Kidney (tissue), 14 donors: ENCODE results near the gene PDZRN4. TPM values are rescaled to one million over a fixed set of nuclear protein-coding genes. Genes with fewer than 3 reads are reported as not detected.

Source experiments
- DNase-seq, 5 donors: peaks; one replicate each; pipeline ENCODE4 v3.0.0-alpha.2; 2013 to 2020
- FAIRE-seq: peaks from 2 replicates; lab custom pipeline; 2012; peaks lifted over from hg19 to GRCh38; lab: Jason Lieb, UNC
- H3K27ac ChIP-seq, 2 donors: one replicate each; pipeline ENCODE4 v1.7.0; 2013; ENCODE audit warnings: low read depth in 2 of 2, low read length in 2 of 2, inconsistent platforms in 1 of 2
- H3K27me3 ChIP-seq: one replicate; pipeline ENCODE4 v1.7.1; 2013; ENCODE audit warnings: low read length, inconsistent platforms; ENCODE audit not compliant: control insufficient read depth, insufficient read depth
- H3K36me3 ChIP-seq, 3 donors: one replicate each; pipeline versions ENCODE4 v1.7.0 to v1.7.1; 2013; ENCODE audit warnings: low read length in 3 of 3, control low read depth in 1 of 3, inconsistent platforms in 1 of 3; ENCODE audit not compliant: insufficient read depth in 3 of 3, control insufficient read depth in 2 of 3
- H3K4me1 ChIP-seq, 3 donors: one replicate each; pipeline versions ENCODE4 v1.7.0 to v1.7.1; 2013; ENCODE audit warnings: low read length in 3 of 3, inconsistent platforms in 1 of 3, low read depth in 1 of 3; ENCODE audit not compliant: control insufficient read depth in 2 of 3, insufficient read depth in 2 of 3
- H3K4me3 ChIP-seq, 3 donors: one replicate each; pipeline versions ENCODE4 v1.7.0 to v1.8.1; 2013; ENCODE audit warnings: low read length in 3 of 3, control low read depth in 1 of 3, inconsistent platforms in 1 of 3
- H3K9ac ChIP-seq, 3 donors: one replicate each; pipeline versions ENCODE4 v1.7.0 to v1.7.1; 2013; ENCODE audit warnings: low read length in 3 of 3, control low read depth in 1 of 3, inconsistent platforms in 1 of 3
- H3K9me3 ChIP-seq, 3 donors: one replicate each; pipeline versions ENCODE4 v1.7.0 to v1.7.1; 2013; ENCODE audit warnings: low read length in 3 of 3, control low read depth in 1 of 3, inconsistent platforms in 1 of 3; ENCODE audit not compliant: control insufficient read depth in 2 of 3, insufficient read depth in 1 of 3
- intact Hi-C: fragments of 100-400 bp; cut with DNase I; formaldehyde crosslinking; loops from one replicate; pipeline ENCODE4 v1.11.1; 2022
- polyA plus RNA-seq: library from polyadenylated mRNA; stranded (reverse); fragments of 350-450 nt; fragmentation: Illumina TruSeq; extraction: RNeasy Lipid Tissue Mini Kit (QIAGEN cat#74804); gene quantifications from one replicate; pipeline ENCODE4 v1.2.3, GENCODE V29; 2014; ENCODE audit warnings: low read depth, low replicate concordance; ENCODE audit not compliant: insufficient read depth
- total RNA-seq: library from RNA; stranded (reverse); fragmentation: NEBNext Ultra II Directional; extraction: Animal tissue kit (Norgen Biotek cat#: 25700); gene quantifications from one replicate; pipeline ENCODE4 v1.2.1, GENCODE V29; 2021
- TF ChIP-seq, protein P1 (sequence below): IDR thresholded peaks from 3 replicates; pipeline ENCODE4 v1.5.1; 2012; ENCODE audit warnings: mild to moderate bottlenecking, moderate library complexity, borderline replicate concordance; ENCODE audit not compliant: insufficient read depth; ENCODE audit errors: extremely low read depth
- donor health status: control.
- donor health status: control.
- donor health status: control.
- donor health status: control.
- donor health status: control.
- donor health status: DM: yes; HTN: yes; CAD: no.
- donor health status: Normal renal cell carcinoma (clear cell type).

PDZRN4 gene
- total and polyA plus RNA-seq, 2 donors from 2014 or later: 0.56 to 2.1 TPM

DNA sequence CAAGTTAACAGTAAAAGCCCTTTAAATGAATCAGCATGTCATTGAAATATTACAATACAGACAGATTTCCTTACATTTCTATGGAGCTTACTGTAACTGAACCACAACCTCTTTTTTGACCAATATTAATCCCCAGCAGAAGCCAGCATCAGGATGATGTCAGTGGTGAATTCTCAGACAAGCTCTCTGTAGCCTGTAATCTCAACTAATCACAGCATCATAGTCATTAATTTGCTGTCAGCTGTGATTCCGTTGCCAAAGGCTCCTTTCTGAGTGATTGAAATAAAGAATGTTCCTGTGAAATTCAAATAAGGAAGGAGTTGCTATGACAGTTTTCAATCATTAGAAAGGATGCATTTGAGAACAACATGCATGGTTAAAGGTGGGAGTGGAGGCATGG is 323.1 kb downstream of the PDZRN4 start:
- FAIRE-seq (no peak), DNase-seq (no peak)
- no peak overlapping the region for H3K4me3 ChIP-seq
- H3K9me3 ChIP-seq: no peaks in the 10 kb centered on the region
- H3K4me1 ChIP-seq: no peaks in the 10 kb centered on the region
- intact Hi-C loops: no loop called here
- H3K27me3 ChIP-seq: no peaks in the 10 kb centered on the region
- H3K9ac ChIP-seq: no peak overlapping the region
- H3K36me3 ChIP-seq: no peaks in the 10 kb centered on the region
- TF ChIP-seq, protein P1, sequence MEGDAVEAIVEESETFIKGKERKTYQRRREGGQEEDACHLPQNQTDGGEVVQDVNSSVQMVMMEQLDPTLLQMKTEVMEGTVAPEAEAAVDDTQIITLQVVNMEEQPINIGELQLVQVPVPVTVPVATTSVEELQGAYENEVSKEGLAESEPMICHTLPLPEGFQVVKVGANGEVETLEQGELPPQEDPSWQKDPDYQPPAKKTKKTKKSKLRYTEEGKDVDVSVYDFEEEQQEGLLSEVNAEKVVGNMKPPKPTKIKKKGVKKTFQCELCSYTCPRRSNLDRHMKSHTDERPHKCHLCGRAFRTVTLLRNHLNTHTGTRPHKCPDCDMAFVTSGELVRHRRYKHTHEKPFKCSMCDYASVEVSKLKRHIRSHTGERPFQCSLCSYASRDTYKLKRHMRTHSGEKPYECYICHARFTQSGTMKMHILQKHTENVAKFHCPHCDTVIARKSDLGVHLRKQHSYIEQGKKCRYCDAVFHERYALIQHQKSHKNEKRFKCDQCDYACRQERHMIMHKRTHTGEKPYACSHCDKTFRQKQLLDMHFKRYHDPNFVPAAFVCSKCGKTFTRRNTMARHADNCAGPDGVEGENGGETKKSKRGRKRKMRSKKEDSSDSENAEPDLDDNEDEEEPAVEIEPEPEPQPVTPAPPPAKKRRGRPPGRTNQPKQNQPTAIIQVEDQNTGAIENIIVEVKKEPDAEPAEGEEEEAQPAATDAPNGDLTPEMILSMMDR: no peak
- no peak overlapping the region for H3K27ac ChIP-seq

DNA sequence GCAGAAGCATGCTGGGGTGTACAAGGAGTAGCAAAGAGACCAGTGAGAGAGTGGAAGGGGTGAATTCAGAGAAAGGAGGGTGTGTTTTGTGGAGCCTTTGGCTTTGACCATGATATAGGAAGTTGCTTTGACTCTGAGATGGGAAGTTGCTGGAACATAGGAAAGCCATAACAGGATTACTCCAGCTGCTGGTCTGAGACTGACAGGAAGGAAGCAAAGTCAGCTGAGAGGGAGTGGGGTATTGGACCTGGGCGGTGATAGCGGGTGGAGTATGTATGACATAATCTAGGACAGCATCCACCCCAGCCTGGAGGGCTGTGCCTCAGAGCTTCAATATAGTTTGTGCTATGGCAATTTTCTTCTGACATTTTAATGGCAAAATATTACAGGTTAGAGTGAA is 324.4 kb downstream of the PDZRN4 start:
- Histone ChIP-seq H3K9ac (no peak overlapping the region), H3K4me1 (no peaks in the 10 kb centered on the region), H3K9me3 (no peaks in the 10 kb centered on the region), H3K27me3 (no peaks in the 10 kb centered on the region), H3K36me3 (no peaks in the 10 kb centered on the region), H3K27ac (no peak overlapping the region), H3K4me3 (no peak overlapping the region)
- FAIRE-seq (no peak), DNase-seq (peak in 1 of 5 donors; percentile 25)
- TF ChIP-seq, protein P1: no peak
- intact Hi-C loops: no loop called here

DNA sequence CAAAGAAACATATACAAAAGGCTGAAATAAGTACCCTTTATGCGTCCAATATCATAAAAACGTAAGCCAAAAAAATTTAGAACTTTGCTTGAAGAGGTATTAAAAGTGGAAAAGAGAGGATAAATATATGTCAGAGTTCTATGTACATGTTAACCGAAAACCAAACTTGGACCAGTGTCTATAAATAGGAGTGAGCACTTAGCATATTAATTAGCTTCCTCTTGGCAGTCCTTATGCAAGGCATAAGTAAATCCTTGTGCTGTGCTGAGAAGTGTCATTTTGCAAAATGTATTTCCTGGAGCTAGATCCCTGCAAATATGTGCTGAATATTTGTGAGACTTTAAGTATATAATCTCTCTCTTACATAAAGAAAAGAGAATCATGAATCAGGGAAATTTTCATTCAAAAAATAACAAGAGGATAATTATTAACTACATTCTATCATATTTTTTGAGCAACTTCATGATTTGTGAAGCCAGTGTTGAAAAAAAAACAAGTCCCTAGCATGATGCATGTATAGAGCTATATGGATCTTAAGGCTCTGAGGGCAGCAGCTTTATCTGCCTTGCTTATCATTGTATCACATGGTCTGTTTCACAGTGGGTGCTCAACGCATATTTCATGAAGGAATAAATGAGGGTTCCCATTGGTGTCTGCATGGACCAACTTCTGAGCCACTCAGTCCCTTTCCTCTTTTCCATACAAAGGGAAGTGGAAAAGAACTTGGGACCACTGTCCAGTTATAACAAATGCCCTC is 326.1 kb downstream of the PDZRN4 start:
- Histone ChIP-seq H3K27ac (no peak overlapping the region), H3K4me1 (no peaks in the 10 kb centered on the region), H3K27me3 (no peaks in the 10 kb centered on the region), H3K9ac (no peak overlapping the region), H3K9me3 (no peaks in the 10 kb centered on the region), H3K36me3 (no peaks in the 10 kb centered on the region), H3K4me3 (no peak overlapping the region)
- TF ChIP-seq, protein P1: no peak
- DNase-seq (peak in 1 of 5 donors; percentile 36), FAIRE-seq (no peak)
- intact Hi-C loops: no loop called here

DNA sequence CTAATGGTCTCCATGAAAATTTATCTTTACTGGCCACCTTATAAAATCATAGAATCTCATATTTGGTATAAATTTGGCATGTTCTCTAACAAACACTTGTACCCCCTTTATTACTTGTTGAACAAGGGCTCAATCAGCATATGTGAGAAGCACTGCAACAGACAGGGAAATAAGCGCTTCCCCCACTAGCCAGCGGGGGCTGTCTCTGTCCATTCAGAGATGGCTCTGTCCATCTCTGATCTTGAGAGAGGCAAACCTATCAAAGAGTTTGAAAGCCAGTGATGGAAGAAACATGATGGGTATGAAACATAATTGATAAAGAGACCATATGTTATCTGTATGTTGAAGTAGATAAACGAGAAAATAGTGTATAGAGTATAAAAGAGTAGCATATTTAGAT is 326.8 kb downstream of the PDZRN4 start:
- TF ChIP-seq, protein P1: no peak
- H3K36me3 ChIP-seq: no peaks in the 10 kb centered on the region
- no peak for DNase-seq
- intact Hi-C loops: no loop called here
- FAIRE-seq: no peak
- no peaks in the 10 kb centered on the region for H3K4me1 ChIP-seq
- no peak overlapping the region for H3K4me3 ChIP-seq
- H3K27me3 ChIP-seq: no peaks in the 10 kb centered on the region
- no peak overlapping the region for H3K27ac ChIP-seq
- no peak overlapping the region for H3K9ac ChIP-seq
- no peaks in the 10 kb centered on the region for H3K9me3 ChIP-seq
